K562 (cell line): Measurements from ENCODE around the gene FTO.

Experiments
- DDX20 ChIP-seq: fragments of 450-650 bp; IDR thresholded peaks from 2 replicates; pipeline ENCODE4 v1.6.1; 2016; ENCODE audit warnings: missing genetic modification characterization, low read depth, mild to moderate bottlenecking, missing compliant biosample characterization, moderate library complexity
- FUS ChIP-seq: fragments of 200-400 bp; formaldehyde crosslinking; optimal IDR thresholded peaks from 2 replicates; pipeline ENCODE3; 2017; ENCODE audit warnings: low read depth, low read length
- NFE2 ChIP-seq: IDR thresholded peaks from 2 replicates; pipeline ENCODE4 v1.6.1; 2014; ENCODE audit warnings: antibody characterized with exemption, low read depth
- SIN3A ChIP-seq, 2 experiments: fragments of 150-350 bp in 1 of 2; IDR thresholded peaks; 2 replicates each; pipeline ENCODE4 v1.6.1; 2011 to 2016; ENCODE audit warnings: borderline replicate concordance in 2 of 2, low read depth in 2 of 2, low read length in 2 of 2, mild to moderate bottlenecking in 2 of 2, moderate library complexity in 2 of 2; ENCODE audit not compliant: control insufficient read depth in 1 of 2
- ZFP36 ChIP-seq: fragments of 150-350 bp; IDR thresholded peaks from 2 replicates; pipeline ENCODE4 v1.6.1; 2018; ENCODE audit warnings: low read length, low read depth; ENCODE audit not compliant: partially characterized antibody
- TF ChIP-seq, protein P1 (sequence below): fragments of 250-450 bp; sonication (Bioruptor Pico); IDR thresholded peaks from 2 replicates; pipeline ENCODE4 v1.8.0; 2021; ENCODE audit warnings: mild to moderate bottlenecking, moderate library complexity
- TF ChIP-seq, protein P2 (sequence below), 3 experiments: IDR thresholded peaks in 2 of 3; conservative IDR thresholded peaks in 1 of 3; 2 replicates each; pipeline ENCODE4 v1.5.1; 2011 to 2012; ENCODE audit warnings: low read length in 3 of 3, mild to moderate bottlenecking in 3 of 3, control low read depth in 2 of 3, improper control_type of control experiment in 1 of 3, inconsistent platforms in 1 of 3, low read depth in 1 of 3, mixed read lengths in 1 of 3, moderate library complexity in 1 of 3; ENCODE audit not compliant: insufficient read depth in 2 of 3
- TF ChIP-seq, protein P3 (sequence below), 2 experiments: fragments of 450-650 bp in 1 of 2; sonication (generic) in 1 of 2; formaldehyde crosslinking in 1 of 2; IDR thresholded peaks in 1 of 2; conservative IDR thresholded peaks in 1 of 2; 2 replicates each; pipeline versions ENCODE4 v1.6.1 to v1.8.1; 2016 to 2023; ENCODE audit warnings: mild to moderate bottlenecking in 2 of 2, moderate library complexity in 2 of 2, inconsistent platforms in 1 of 2, missing genetic modification reagents in 1 of 2

DNA sequence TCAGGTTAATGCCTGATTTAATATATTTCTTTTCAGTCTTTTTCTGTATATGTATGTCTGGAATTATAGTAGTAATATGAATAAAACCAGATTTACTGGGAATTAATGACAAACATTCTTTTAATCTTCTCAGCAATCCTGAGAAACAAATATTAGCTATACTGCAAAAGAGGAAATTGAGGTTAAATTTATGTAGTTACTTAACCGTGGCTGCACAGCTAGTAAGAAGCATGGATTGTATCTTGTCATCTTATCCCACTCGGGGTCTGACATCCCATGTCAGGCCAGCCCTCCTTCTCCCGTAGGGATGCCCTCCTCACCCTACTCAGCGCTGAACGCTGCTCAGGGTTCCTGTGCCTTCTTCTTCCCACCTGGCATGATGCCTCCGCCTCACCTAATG is 143.0 kb downstream of the FTO start:
- TF ChIP-seq, protein P1, sequence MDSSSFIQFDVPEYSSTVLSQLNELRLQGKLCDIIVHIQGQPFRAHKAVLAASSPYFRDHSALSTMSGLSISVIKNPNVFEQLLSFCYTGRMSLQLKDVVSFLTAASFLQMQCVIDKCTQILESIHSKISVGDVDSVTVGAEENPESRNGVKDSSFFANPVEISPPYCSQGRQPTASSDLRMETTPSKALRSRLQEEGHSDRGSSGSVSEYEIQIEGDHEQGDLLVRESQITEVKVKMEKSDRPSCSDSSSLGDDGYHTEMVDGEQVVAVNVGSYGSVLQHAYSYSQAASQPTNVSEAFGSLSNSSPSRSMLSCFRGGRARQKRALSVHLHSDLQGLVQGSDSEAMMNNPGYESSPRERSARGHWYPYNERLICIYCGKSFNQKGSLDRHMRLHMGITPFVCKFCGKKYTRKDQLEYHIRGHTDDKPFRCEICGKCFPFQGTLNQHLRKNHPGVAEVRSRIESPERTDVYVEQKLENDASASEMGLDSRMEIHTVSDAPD (CRISPR knock-in tag), result no peak
- TF ChIP-seq, protein P2, sequence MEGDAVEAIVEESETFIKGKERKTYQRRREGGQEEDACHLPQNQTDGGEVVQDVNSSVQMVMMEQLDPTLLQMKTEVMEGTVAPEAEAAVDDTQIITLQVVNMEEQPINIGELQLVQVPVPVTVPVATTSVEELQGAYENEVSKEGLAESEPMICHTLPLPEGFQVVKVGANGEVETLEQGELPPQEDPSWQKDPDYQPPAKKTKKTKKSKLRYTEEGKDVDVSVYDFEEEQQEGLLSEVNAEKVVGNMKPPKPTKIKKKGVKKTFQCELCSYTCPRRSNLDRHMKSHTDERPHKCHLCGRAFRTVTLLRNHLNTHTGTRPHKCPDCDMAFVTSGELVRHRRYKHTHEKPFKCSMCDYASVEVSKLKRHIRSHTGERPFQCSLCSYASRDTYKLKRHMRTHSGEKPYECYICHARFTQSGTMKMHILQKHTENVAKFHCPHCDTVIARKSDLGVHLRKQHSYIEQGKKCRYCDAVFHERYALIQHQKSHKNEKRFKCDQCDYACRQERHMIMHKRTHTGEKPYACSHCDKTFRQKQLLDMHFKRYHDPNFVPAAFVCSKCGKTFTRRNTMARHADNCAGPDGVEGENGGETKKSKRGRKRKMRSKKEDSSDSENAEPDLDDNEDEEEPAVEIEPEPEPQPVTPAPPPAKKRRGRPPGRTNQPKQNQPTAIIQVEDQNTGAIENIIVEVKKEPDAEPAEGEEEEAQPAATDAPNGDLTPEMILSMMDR (IDR thresholded peaks at IDR 0.05 in 2 of 3, conservative IDR thresholded peaks at IDR 0.05 in 1 of 3; ENCODE audit: insufficient read depth in 2 of 3, low read depth in 1 of 3, low read length in 3 of 3), result no peak
- TF ChIP-seq ZFP36 (no peak), SIN3A (IDR thresholded peaks at IDR 0.05; ENCODE audit: borderline replicate concordance in 2 of 2, control insufficient read depth in 1 of 2, low read depth in 2 of 2, low read length in 2 of 2) (no peak), DDX20 (tag) (no peak), FUS (no peak), NFE2 (no peak)
- TF ChIP-seq, protein P3, sequence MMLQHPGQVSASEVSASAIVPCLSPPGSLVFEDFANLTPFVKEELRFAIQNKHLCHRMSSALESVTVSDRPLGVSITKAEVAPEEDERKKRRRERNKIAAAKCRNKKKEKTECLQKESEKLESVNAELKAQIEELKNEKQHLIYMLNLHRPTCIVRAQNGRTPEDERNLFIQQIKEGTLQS (IDR thresholded peaks at IDR 0.05), result no peak
- TF ChIP-seq, protein P3 (CRISPR knock-in tag; conservative IDR thresholded peaks at IDR 0.05), result no peak
